KMS-11 (cell line): ENCODE measurements around the gene SYT9.

Experiments used
- H2AFZ ChIP-seq: fragments of 200-600 bp; sonication (generic); 2 replicates; pipeline ENCODE4 v1.6.1; 2016; ENCODE audit warnings: antibody characterized with exemption, mixed run types, low read depth
- H3K27ac ChIP-seq: fragments of 200-600 bp; sonication (generic); 2 replicates; pipeline ENCODE4 v1.6.1; 2016; ENCODE audit warnings: mild to moderate bottlenecking, mixed run types
- H3K27me3 ChIP-seq: fragments of 200-600 bp; sonication (generic); 2 replicates; pipeline ENCODE4 v1.6.1; 2017; ENCODE audit warnings: mild to moderate bottlenecking, low read depth, mixed run types, moderate library complexity; ENCODE audit not compliant: insufficient read depth
- H3K36me3 ChIP-seq: fragments of 200-600 bp; sonication (generic); 2 replicates; pipeline ENCODE4 v1.6.1; 2017; ENCODE audit warnings: mild to moderate bottlenecking, mixed run types; ENCODE audit not compliant: insufficient read depth
- H3K4me1 ChIP-seq: fragments of 200-600 bp; sonication (generic); 2 replicates; pipeline ENCODE4 v1.6.1; 2016; ENCODE audit warnings: mild to moderate bottlenecking, low read depth, mixed run types; ENCODE audit not compliant: poor library complexity, severe bottlenecking
- H3K4me2 ChIP-seq: fragments of 200-600 bp; sonication (generic); 2 replicates; pipeline ENCODE4 v1.7.0; 2016; ENCODE audit warnings: mild to moderate bottlenecking, mixed run types
- H3K4me3 ChIP-seq: fragments of 200-600 bp; sonication (generic); IDR thresholded peaks from 2 replicates; pipeline ENCODE4 v1.6.1; 2017; ENCODE audit warnings: low read depth, low read length, mixed read lengths; ENCODE audit not compliant: insufficient read depth
- H3K79me2 ChIP-seq: fragments of 200-600 bp; sonication (generic); 2 replicates; pipeline ENCODE4 v1.6.1; 2016; ENCODE audit warnings: low read depth, mixed run types; ENCODE audit not compliant: insufficient read depth
- H3K9ac ChIP-seq: fragments of 200-600 bp; sonication (generic); 2 replicates; pipeline ENCODE4 v1.6.1; 2016; ENCODE audit warnings: mild to moderate bottlenecking, mixed run types
- H4K20me1 ChIP-seq: fragments of 200-600 bp; sonication (generic); 2 replicates; pipeline ENCODE4 v1.6.1; 2016; ENCODE audit warnings: mild to moderate bottlenecking, mixed run types; ENCODE audit not compliant: insufficient read depth
- TF ChIP-seq, protein P1 (sequence below): fragments of 200-600 bp; sonication (generic); conservative IDR thresholded peaks from 2 replicates; pipeline ENCODE4 v1.6.1; 2017; ENCODE audit warnings: low read depth, mild to moderate bottlenecking, antibody characterized with exemption, low read length, moderate library complexity, mixed read lengths

Gene SYT9

GRCh38 chr11:7246179-7246578 is 5.5 kb upstream of the SYT9 start:
- H3K79me2 ChIP-seq: no peaks in the 10 kb centered on the region
- no peaks in the 10 kb centered on the region for H3K4me1 ChIP-seq
- no peaks in the 10 kb centered on the region for H3K27me3 ChIP-seq
- H3K4me2 ChIP-seq: no peak overlapping the region
- no peaks in the 10 kb centered on the region for H3K36me3 ChIP-seq
- H3K9ac ChIP-seq: no peak overlapping the region
- no peaks in the 10 kb centered on the region for H4K20me1 ChIP-seq
- no peak overlapping the region for H2AFZ ChIP-seq
- TF ChIP-seq, protein P1, sequence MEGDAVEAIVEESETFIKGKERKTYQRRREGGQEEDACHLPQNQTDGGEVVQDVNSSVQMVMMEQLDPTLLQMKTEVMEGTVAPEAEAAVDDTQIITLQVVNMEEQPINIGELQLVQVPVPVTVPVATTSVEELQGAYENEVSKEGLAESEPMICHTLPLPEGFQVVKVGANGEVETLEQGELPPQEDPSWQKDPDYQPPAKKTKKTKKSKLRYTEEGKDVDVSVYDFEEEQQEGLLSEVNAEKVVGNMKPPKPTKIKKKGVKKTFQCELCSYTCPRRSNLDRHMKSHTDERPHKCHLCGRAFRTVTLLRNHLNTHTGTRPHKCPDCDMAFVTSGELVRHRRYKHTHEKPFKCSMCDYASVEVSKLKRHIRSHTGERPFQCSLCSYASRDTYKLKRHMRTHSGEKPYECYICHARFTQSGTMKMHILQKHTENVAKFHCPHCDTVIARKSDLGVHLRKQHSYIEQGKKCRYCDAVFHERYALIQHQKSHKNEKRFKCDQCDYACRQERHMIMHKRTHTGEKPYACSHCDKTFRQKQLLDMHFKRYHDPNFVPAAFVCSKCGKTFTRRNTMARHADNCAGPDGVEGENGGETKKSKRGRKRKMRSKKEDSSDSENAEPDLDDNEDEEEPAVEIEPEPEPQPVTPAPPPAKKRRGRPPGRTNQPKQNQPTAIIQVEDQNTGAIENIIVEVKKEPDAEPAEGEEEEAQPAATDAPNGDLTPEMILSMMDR: no peak
- H3K4me3 ChIP-seq: no peak overlapping the region
- no peak overlapping the region for H3K27ac ChIP-seq

DNA sequence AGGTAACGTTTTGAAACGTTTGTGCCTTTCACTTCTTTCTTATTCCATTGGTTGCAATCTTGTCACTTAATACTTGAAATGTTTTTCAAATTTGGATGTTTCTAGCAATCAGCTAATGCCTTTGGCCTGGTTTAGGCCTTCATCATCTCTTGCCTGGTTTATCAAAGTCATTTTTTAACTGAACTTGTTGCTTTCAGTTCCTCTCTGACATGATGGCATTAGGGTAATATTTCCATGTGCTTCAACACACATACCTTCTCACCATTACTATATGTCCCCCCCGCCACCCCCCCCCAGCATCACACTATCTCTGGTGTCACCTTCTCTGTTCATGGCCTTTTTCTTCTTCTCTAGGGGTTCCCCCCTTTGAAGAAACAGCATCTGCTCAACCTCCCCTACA is 1.5 kb upstream of the SYT9 start:
- Histone ChIP-seq H3K36me3 (no peaks in the 10 kb centered on the region), H3K9ac (no peak overlapping the region), H3K4me3 (no peak overlapping the region), H3K27ac (no peak overlapping the region), H3K27me3 (no peaks in the 10 kb centered on the region), H4K20me1 (no peaks in the 10 kb centered on the region), H3K4me2 (no peak overlapping the region), H3K4me1 (no peaks in the 10 kb centered on the region), H2AFZ (no peak overlapping the region), H3K79me2 (no peaks in the 10 kb centered on the region)
- TF ChIP-seq, protein P1: no peak

DNA sequence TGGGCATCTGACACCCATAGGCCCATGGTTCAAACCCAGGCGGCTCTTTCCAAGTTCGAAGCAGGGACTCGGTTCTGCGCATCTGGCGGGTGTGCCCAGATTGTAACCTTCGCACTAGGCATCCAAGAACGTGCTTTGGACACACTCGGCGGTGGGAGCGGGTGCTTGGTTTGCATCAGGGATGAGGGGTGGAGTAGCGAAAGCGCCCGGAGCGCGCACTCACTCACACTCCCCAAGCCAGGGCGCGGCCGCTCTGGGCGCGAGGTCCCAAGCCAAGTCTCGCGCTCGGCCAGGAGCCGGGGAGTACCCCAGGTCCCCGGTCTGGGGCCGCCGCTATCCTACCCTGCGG is 243 bp upstream of the SYT9 start:
- Histone ChIP-seq H3K9ac (no peak overlapping the region), H3K27me3 (no peaks in the 10 kb centered on the region)
- TF ChIP-seq, protein P1: no peak

DNA sequence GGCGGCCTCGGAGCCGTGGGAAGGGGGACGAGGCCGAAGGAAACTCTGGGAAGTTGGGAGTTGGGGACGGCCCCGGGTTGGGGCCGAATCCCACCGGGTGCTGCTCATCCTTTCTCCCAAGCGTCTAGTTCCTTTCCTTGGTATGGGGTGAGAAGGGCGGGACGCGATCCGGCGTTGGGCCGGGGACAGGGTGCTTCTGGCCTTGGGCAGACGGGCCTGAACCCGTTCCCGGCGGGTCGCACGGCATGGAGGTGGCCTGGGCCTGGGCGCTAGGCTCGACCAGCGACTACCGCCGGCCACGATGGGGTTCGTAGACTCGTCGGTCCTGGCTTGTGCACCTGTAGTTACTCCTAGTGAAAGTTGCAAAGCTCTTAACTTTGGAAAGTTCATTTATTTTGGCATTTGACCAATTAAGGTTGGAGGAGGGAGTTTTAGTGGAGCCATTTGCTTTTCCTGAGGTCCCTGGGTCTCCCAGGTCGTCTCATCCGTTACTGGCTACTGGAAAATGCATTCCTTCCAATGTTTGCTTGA is 1.0 kb downstream of the SYT9 start:
- H2AFZ ChIP-seq: peak overlapping the region; percentile 64; the same call in 1 of the 2 replicates
- H4K20me1 ChIP-seq: no peaks in the 10 kb centered on the region
- H3K27ac ChIP-seq: no peak overlapping the region
- no peak overlapping the region for H3K4me3 ChIP-seq
- no peaks in the 10 kb centered on the region for H3K79me2 ChIP-seq
- H3K36me3 ChIP-seq: no peaks in the 10 kb centered on the region
- H3K27me3 ChIP-seq: no peaks in the 10 kb centered on the region
- peak overlapping the region; percentile 45 for H3K4me2 ChIP-seq
- TF ChIP-seq, protein P1: no peak
- H3K4me1 ChIP-seq: no peaks in the 10 kb centered on the region
- no peak overlapping the region for H3K9ac ChIP-seq

More for the DNA sequence above, 243 bp upstream of the SYT9 start:
- peak overlapping the region; percentile 45 for H3K4me2 ChIP-seq
- no peaks in the 10 kb centered on the region for H4K20me1 ChIP-seq
- H2AFZ ChIP-seq: peak overlapping the region; percentile 64
- H3K4me1 ChIP-seq: no peaks in the 10 kb centered on the region
- H3K36me3 ChIP-seq: no peaks in the 10 kb centered on the region
- H3K27ac ChIP-seq: no peak overlapping the region
- H3K4me3 ChIP-seq: no peak overlapping the region
- H3K79me2 ChIP-seq: no peaks in the 10 kb centered on the region
